Hematopoietic multipotent progenitor cell treated with erythropoietin and hydrocortisone succinate and interleukin-3 and kit ligand, for 4 days (in vitro differentiated cells): Measurements from ENCODE around the gene UBL5.

Experiments
- DNase-seq: peaks from one replicate; pipeline ENCODE4 v3.0.0-alpha.2; 2015

The UBL5 gene

DNA sequence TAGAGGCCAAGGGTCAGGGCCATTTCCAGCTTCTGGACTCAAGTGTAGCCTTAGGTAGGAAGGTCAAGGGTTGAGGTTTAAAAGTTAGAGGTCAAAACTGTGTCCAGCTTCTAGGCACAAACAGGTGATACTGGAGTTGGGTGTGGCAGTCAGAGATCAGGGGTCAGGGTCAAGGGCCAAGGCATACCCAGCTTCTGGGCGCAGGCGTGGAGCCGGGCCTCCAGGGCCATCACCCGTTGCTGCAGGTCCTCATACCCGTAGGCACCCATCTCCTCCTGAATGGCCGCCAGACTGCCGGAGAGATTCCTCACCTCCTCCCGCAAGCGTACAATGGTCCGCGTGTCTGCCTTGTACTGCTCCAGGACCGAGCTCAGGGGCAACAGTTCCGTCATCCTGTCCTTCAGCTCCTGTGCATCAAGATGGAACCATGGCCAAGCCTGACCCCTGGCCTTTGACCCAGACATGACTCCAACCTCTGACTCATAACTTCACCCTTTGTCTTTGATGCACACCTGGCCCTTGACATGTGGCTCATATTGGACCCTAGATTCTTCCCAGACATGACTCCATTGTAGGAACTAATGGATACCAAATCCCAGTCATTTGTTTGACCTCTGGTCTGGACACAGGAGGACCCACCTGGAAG, 29.5 kb downstream of the UBL5 start:
- no peak for DNase-seq

DNA sequence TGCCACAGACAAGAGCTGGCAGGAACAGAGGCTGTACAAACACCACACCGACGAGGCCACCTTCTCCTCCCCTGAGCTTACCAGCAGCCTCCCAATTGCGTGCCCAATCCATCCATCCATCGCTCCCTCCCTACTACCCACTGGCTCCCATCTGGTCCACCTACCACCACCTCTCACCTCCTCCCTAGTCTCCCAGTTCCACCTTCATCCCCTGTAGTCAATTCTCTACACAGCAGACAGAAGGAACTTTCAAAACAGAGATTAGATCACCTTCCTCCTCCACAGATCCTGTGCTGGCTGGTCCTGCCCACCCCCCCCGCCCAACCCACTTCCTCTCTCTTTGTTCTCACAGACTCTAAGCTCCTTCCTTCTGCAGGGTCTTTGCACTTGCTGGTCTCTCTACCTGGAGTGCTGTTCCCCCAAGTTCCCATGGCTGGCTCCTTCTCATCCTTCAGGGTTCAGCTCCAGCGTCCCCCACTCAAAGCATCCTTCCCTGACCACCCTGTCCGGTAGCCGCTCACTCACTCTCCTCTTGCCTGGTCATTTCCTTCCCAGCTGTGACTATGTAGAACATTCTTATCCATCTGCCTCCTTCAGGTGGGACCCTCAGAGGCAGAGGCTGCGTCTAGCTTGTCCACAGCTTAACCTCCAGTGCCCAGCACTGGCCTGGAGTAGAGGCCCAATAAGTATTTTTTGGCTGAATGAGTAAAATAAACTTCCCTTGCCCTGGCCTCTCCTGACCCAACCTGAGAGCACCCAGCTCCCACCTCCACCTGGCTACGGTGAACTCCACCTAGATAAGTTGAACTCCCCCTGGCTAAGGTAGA, 30.4 kb downstream of the UBL5 start:
- peak; percentile 70 for DNase-seq

DNA sequence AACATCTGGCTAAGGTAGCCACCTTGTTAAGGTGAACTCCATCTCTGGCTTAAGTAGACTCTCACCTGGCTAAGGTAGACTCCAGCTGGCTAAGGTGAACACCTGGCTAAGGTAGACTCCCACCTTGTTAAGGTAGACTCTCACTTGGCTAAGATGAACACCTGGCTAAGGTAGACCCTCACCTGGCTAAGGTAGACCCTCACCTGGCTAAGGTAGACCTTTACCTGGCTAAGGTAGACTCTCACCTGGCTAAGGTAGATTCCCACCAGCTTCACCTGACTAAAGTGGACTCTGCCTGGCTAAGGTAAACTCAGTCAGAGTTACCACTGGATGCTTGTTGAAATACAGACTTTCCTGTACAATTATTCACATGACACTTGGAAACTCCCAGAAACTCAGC, 31.0 kb downstream of the UBL5 start:
- no peak for DNase-seq

DNA sequence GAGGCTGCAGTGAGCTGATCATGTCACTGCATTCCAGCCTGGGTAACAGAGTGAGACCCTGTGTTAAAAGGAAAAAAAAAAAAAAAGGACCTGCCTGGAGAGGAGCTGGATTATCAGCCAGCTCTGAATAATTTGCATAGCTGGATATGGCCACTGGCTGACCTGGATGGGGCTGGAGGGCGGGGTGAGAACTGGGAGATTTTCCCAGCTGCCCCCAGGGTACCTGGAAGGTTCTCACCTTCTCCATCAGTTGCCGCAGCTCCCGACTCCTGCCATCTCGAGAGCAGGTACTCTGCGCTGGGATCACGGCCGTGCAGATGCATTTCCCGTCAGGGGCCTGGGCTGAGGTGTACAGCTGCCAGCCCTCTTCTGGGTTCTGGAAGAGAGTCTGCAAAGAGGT, 32.7 kb downstream of the UBL5 start:
- no peak for DNase-seq

DNA sequence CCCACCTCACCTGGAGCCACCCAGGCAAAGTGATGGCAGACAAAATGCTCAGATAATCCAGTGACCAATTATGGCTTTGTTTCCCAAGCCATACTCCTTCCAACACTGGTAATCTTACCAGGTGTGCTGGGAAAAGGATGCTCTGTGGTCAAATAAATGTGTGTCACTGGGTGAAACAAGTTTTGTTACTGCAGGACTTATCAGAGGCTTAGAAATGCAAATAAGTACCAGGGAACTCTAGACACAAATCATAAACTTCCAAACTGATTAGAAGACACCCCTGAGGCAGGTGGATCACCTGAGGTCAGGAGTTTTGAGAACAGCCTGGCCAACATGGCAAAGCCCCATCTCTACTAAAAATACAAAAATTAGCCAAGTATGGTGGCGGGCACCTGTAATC, 33.8 kb downstream of the UBL5 start:
- no peak for DNase-seq

DNA sequence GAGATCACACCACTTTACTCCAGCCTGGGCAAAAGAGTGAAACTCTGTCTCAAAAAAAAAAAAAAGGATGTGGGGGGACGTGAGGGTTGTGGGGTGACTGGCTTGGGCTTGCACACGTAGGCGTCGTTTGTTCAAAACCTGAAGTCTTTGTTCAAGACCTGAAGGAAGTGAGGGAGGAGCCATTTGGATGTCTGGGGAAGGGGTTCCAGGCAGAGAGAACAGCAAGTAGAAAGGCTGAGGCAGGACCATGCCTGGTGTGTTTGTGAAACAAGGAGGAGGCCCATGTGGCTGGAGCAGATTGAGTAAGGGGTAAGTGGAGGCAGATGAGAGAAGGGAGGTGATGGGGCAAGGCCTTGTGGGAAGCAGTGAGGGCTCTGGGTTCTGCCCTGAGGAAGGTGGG, 35.2 kb downstream of the UBL5 start:
- DNase-seq = no peak

DNA sequence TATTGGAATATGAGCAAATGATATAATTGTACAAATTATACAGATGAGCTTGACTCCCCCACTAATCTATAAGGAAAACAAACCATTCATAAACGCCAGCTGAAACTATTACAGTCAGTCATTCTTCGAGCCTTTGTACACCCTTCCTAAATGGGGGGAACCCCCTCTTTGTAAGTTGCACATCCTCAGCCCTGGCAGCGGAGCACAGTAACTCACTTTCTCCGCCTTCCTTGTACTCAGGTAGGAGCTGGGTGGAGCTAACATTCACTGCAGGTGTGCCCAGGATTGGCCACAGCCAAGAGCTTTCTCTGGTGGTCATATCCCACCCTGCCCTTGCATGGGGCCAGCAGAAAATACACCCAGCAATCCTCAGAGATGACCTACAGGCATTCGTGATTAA, 36.0 kb downstream of the UBL5 start:
- DNase-seq = no peak

DNA sequence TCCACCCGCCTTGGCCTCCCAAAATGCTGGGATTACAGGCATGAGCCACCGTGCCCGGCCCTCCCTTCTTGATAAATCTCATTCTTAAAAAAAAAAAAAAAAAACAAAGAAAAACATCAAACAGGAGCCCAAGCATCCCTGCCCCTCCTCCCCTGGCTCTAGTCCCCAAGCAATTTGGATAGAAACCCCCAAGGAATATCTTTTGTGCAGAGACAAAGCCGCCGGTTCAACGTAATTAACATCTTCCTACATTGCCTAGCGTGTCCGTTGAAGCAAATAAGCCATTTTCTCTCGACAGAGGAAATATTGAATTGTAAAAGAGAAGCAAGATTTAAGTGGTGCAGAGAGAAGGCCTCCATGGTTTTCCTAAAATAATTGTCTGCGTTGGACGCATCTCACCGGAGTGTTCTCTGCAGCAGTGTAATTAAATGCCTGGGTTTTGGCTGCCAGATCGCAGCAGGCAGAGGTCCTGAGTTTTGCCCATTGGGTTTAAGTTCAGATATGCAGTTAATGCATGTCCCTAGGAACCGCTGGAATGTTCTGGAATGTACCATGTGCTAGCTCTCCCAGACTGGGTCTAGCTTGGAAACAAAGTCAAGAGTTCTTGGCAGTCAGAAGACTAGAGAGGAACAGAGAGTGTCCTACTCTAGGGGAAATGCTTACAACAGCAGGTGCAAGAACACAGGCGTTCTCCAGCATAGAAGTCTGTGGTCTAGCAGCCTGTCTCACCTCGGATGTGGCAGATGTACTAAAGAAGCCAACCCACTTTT, 38.2 kb downstream of the UBL5 start:
- DNase-seq = no peak

DNA sequence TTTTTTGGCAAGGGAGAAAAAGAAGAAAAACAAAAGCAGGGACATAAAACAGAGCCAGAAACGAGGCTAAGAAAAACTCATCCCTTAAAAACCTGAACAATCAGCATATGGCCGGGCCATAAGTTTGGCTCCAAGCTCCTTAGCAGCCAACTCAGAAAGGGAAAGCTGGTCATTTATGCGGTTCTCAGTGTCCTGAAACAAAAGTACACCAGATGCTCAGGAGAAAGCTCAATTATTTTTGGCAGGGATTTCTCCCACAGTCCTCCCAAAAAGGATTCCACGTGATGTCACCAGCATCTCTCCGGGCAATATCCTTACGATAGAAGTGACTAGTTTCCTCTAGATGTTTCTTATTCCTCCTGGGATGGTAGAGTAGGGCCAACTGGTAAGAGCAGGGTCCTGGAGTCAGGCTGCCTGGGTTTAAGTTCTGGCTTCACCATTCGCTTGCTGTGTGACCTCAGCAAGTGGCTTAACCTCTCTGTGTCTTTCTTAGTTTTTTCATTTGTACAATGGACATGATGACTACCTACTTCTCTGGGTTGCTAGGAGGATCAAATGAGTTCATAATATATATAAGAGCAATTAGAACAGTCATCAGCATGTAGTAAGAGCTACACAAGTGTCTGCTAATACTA, 41.4 kb downstream of the UBL5 start:
- DNase-seq = no peak

DNA sequence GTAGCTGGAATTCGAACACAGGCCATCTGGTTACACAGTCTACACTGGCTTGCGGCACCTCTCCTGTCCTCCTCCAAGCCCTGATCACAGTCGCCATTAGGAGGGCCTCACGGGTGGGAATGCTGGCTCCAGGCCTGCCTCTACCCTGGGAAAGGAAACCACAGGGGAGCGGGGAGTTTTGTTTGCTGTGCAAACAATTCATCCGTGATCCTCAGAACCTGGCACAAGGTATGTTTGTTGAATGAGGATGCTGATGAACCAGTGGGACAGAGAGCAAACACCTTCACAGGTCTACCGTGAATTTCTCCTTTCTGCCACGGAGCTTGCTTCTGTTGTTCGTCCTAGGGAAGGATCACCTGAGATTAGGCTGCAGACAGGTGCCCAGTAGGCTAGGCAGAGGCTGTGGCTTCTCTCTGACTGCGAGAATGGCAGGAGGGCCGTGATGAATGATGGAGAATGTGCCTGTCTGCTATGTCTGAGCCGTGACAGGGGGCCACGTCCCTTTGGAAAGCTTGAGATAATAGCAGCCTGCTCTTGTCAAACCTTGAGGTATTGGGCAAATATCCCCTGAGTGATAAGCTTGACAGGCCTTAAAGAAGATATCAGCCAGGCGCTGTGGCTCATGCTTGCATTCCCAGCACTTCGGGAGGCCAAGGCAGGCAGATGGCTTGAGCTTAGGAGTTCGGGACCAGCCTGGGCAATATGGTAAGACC, 44.1 kb downstream of the UBL5 start:
- DNase-seq = no peak

DNA sequence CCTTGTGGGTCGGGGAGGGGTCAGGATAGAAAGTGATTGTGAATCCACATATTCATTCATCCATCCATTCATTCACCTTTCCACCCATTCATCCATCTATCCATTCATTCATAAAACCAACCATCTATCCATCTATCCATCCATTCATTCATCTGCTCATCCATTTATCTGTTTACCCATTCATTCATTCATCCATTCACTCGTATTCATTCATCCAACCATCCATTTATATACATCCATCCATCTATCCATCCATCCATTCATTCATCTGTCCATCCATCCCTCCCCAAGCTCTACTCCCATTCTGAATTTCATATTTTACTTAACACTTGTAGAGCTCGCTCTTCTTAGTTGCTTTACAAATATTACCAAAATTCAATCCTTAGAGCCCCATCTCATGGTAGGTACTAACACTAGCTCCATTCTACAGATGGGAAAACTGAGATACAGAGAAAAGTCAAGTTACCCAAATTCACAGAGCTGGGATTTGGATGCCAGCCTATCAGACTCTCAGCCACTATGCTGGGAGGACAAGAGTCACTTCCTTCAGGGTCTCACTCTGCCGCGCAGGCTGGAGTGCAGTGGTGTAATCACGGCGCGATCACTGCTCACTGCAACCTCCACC, 45.0 kb downstream of the UBL5 start:
- DNase-seq = no peak

DNA sequence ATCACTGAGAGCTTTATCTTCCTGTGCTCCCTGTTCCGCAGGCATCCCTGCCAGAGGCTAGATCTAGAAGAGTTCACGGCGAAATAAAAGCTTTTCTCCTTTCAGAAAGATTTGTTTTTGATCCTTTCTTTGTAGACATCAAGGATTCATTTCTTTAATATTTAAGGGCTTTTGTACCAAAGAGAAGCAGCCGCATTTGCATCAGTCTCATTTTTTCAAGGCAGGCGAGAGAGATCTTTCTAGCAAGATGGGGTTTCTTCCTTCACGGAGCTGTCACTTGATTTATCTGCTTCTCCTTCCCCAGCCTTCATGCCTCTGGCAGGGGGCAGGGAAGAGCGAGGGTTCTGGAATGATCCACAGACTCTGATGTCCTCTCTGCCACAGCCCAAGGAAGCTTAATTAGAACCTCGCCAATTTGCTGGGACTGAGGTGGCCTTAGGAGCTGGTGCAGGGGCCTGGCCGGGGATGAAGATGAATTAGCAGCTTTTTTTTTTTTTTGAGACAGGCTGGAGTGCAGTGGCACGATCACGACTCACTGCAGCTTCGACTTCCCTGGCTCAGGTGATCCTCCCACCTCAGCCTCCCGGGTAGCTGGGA, 47.4 kb downstream of the UBL5 start:
- DNase-seq = no peak

DNA sequence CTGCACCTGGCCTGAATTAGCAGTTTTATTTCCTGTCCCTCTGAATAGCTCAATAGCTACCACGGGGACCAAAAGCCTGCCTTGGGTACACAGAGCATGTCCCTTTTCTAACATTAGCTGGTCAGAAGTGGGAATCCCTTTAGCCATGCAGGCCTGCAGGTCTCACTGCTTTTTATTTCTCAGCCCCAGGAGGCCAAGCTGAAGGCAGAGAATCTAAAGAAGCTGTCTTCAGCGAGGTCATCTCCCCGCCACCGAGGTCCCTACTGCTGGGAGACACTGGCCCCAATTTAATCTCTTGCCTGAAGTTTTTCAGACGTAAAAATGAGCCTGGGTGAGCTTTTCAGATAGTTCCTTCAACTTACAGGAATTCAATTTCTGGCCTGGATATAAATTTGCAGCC, 48.1 kb downstream of the UBL5 start:
- no peak for DNase-seq

DNA sequence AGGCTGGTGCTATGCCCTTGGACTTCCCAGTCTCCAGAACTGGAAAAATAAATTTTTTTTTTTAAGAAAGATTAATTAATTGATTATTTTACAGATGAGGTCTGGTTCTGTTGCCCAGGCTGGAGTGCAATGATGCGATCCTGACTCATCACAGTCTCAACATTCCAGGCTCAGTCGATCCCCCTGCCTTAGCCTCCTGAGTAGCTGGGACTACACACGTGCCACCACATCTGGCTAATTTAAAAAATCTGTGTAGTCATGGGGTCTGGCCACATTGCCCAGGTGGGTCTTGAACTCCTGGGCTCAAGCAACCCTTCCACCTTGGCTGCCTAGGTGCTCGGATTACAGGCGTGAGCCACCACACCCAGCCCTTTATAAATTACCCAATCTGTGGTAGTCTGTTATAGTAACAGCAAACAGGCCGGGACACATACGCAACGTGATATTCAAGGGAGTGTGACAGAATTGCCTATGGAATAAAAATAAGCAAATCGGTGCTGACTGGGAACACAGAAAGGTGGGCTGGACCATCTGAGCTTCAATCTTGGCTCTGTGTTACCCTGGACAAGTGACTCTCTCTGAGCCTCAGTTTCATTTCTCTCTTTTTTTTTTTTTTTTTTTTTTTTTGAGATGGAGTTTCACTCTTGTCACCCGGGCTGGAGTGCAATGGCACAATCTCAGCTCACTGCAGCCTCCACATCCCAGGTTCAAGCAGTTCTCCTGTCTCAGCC, 50.2 kb downstream of the UBL5 start:
- DNase-seq = no peak

DNA sequence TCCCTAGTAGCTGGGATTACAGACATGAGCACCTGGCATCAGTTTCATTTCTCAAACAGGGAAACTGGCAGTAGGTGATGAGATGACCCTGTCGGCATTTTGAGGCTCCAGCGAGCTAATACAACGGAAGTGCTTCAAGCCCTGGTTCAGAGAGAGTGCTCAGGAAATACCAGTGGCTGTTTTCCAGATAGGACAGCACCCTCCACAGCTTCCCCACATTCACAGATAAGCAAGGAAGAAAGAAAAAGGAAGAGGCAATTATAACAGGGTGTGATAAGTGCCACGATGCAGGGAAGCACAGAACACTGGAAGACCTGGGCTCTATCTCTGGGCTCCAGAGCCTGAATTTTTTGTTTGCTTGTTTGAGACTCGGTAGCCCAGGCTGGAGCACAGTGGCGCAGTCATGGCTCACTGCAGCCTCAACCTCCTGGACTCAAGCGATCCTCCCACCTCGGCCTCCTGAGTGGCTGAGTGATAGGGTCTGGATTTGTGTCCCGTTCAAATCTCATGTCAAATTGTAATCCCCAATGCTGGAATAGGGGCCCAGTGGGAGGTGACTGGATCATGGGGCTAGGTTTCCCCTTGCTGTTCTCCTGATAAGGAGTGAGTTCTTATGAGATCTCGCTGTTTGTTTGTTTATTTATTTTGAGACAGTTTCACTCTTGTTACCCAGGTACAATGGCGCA, 50.9 kb downstream of the UBL5 start:
- peak; percentile 47 for DNase-seq
